SK-N-MC (cell line): Measurements from ENCODE around the gene ANKFY1.

ENCODE experiments used
- EZH2 ChIP-seq: fragments of 200-600 bp; sonication (generic); IDR thresholded peaks from one replicate; pipeline ENCODE4 v1.6.1; 2017; ENCODE audit warnings: antibody characterized with exemption
- FOXP2 ChIP-seq: optimal IDR thresholded peaks from 2 replicates; pipeline ENCODE3; 2011; ENCODE audit warnings: mild to moderate bottlenecking, moderate library complexity; ENCODE audit not compliant: insufficient read depth; ENCODE audit errors: extremely low read length, control extremely low read depth
- POLR2AphosphoS5 ChIP-seq: IDR thresholded peaks from 2 replicates; pipeline ENCODE4 v1.6.1; 2012; ENCODE audit warnings: mild to moderate bottlenecking, low read depth, low read length, borderline replicate concordance

GRCh38 chr17:4134721-4135120 lies 129.1 kb downstream of the ANKFY1 start:
- no peak for TF ChIP-seq POLR2AphosphoS5
- TF ChIP-seq EZH2, result no peak
- TF ChIP-seq FOXP2, result no peak
